Activated T-cell treated with anti-CD3 and anti-CD28 coated beads for 24 hours (primary cell): ENCODE results near the gene BRF1.

Experiments used
- DNase-seq: peaks from one replicate; pipeline ENCODE4 v3.0.0-alpha.2; 2020; ENCODE audit warnings: low read depth

The BRF1 gene

GRCh38 chr14:105211086-105211757, 89.6 kb downstream of the BRF1 start:
- no peak for DNase-seq

GRCh38 chr14:105210266-105211025, 90.4 kb downstream of the BRF1 start:
- DNase-seq, result no peak

- no peak for DNase-seq
These were observed 91.2 kb downstream of the BRF1 start for GRCh38 chr14:105209646-105210045.

GRCh38 chr14:105209091-105209490, 91.7 kb downstream of the BRF1 start:
- no peak for DNase-seq

- no peak for DNase-seq
These were observed 92.1 kb downstream of the BRF1 start for GRCh38 chr14:105208738-105209075.

- no peak for DNase-seq
These were observed 92.6 kb downstream of the BRF1 start for GRCh38 chr14:105207996-105208737.

GRCh38 chr14:105207460-105207901, 93.3 kb downstream of the BRF1 start:
- DNase-seq, result no peak

GRCh38 chr14:105206873-105207272, 93.9 kb downstream of the BRF1 start:
- no peak for DNase-seq

GRCh38 chr14:105205673-105206208, 95.1 kb downstream of the BRF1 start:
- no peak for DNase-seq

- DNase-seq, result no peak
These were observed 95.7 kb downstream of the BRF1 start for GRCh38 chr14:105204931-105205672.

- no peak for DNase-seq
These were observed 96.4 kb downstream of the BRF1 start for GRCh38 chr14:105204206-105204930.

- DNase-seq, result no peak
These were observed 97.1 kb downstream of the BRF1 start for GRCh38 chr14:105203701-105204100.

GRCh38 chr14:105203057-105203531, 97.7 kb downstream of the BRF1 start:
- DNase-seq, result peak; percentile 40

- DNase-seq, result no peak
These were observed 98.8 kb downstream of the BRF1 start for GRCh38 chr14:105201925-105202513.

GRCh38 chr14:105201156-105201924, 99.5 kb downstream of the BRF1 start:
- DNase-seq, result no peak

- DNase-seq, result no peak
These were observed 100.2 kb downstream of the BRF1 start for GRCh38 chr14:105200641-105201040.

GRCh38 chr14:105200074-105200473, 100.7 kb downstream of the BRF1 start:
- DNase-seq, result no peak

GRCh38 chr14:105199093-105199492, 101.7 kb downstream of the BRF1 start:
- DNase-seq, result no peak

GRCh38 chr14:105198588-105198987, 102.2 kb downstream of the BRF1 start:
- DNase-seq, result no peak

- no peak for DNase-seq
These were observed 103.6 kb downstream of the BRF1 start for GRCh38 chr14:105197211-105197641.
